Measurements from ENCODE around the gene CEP192. TPM values are rescaled to one million over a fixed set of nuclear protein-coding genes. Genes with fewer than 3 reads are reported as not detected.

Gene CEP192
- total RNA-seq, 2 donors from 2014 or later, result 17.2 to 37.3 TPM

DNA sequence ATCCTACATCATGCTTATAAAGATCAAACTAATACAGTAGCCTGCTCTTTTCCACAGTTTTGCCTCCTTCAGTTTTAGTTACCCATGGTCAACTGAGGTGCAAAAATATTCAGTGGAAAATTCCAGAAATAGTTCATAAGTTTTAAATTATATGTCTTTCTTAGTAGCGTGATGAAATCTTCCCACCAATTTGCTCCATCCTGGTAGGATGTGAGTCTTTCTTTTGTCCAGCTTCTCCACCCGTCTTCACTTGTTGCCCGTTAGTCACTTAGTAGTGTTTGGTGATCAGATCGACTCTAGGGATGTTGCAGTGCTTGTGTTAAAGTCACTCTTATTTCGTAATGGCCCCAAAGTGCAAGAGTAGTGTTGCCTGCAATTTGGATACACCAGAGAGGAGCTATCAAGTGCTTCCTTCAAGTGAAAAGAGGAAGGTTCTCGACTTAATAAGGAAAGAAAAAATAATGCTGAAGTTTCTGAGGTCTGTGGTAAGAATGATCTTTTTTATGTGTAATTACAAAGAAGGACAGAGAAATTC lies 57.0 kb downstream of the CEP192 start:
- 94% methylated on average over 6 of the region's 6 CpGs for WGBS
- intact Hi-C loops (cut with DNase I), result no loop called here
- no peak for DNase-seq (ENCODE audit: low spot score)
- H3K4me1 ChIP-seq (replicated peaks), result no peaks in the 10 kb centered on the region
- no peaks in the 10 kb centered on the region for H3K9me3 ChIP-seq
- no peak for TF ChIP-seq POLR2A (IDR thresholded peaks at IDR 0.05)
- no peak for TF ChIP-seq POLR2AphosphoS5 (IDR thresholded peaks at IDR 0.05)
- TF ChIP-seq, protein P1, sequence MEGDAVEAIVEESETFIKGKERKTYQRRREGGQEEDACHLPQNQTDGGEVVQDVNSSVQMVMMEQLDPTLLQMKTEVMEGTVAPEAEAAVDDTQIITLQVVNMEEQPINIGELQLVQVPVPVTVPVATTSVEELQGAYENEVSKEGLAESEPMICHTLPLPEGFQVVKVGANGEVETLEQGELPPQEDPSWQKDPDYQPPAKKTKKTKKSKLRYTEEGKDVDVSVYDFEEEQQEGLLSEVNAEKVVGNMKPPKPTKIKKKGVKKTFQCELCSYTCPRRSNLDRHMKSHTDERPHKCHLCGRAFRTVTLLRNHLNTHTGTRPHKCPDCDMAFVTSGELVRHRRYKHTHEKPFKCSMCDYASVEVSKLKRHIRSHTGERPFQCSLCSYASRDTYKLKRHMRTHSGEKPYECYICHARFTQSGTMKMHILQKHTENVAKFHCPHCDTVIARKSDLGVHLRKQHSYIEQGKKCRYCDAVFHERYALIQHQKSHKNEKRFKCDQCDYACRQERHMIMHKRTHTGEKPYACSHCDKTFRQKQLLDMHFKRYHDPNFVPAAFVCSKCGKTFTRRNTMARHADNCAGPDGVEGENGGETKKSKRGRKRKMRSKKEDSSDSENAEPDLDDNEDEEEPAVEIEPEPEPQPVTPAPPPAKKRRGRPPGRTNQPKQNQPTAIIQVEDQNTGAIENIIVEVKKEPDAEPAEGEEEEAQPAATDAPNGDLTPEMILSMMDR (IDR thresholded peaks at IDR 0.05), result no peak
- no peak overlapping the region for H3K27ac ChIP-seq
- H3K4me3 ChIP-seq, result no peak overlapping the region
- no peaks in the 10 kb centered on the region for H3K36me3 ChIP-seq
- H3K27me3 ChIP-seq (replicated peaks; ENCODE audit: insufficient read depth), result no peaks in the 10 kb centered on the region

DNA sequence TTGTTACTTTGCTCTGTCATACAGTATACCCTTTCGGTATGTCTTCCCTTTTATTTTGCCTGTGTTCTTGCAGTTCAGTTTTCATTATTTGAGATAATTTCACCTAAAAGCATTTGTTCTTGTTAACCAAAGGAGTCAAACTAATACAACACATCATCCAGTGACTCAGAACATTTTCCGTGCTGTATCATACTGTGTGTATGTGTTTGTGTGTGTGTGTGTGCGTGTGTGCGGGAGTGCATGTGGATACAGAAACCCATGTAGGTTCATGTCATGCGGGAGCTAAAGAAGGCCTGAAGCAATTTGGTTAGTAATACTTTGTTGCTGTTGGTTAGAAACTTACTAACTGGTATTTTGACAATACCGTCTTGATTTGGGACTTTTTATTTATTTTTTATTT lies 60.0 kb downstream of the CEP192 start:
- Histone ChIP-seq H3K36me3 (no peaks in the 10 kb centered on the region), H3K27me3 (replicated peaks; ENCODE audit: insufficient read depth) (no peaks in the 10 kb centered on the region), H3K9me3 (no peaks in the 10 kb centered on the region), H3K4me3 (no peak overlapping the region), H3K27ac (no peak overlapping the region), H3K4me1 (replicated peaks) (no peaks in the 10 kb centered on the region)
- TF ChIP-seq POLR2A (IDR thresholded peaks at IDR 0.05) (no peak), POLR2AphosphoS5 (IDR thresholded peaks at IDR 0.05) (no peak)
- TF ChIP-seq, protein P1 (IDR thresholded peaks at IDR 0.05), result no peak
- no peak for DNase-seq (ENCODE audit: low spot score)
- intact Hi-C loops (cut with DNase I), result no loop called here
- WGBS, result 98% methylated on average over 6 of the region's 6 CpGs

DNA sequence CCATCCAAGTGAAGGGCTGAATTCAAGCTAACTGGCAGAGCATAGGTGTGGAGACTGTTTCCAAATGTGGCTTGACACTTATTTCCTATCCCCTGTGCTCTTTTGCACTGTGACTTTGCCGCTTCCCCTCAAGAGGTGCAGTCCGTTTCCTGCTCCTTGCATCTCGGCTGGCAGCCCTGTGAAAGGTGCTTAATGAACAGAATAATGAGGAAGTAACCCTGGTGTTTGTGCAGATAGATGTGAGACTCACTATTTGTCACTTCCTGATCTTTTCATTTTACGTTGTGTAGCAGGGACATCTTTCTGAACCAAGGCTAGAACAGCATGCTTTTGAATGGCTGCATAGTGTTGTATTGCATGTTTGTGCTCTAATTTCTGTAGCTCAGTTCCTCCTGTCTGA lies 60.8 kb downstream of the CEP192 start:
- no peak for DNase-seq (ENCODE audit: low spot score)
- H3K27me3 ChIP-seq (replicated peaks; ENCODE audit: insufficient read depth), result no peaks in the 10 kb centered on the region
- TF ChIP-seq POLR2AphosphoS5 (IDR thresholded peaks at IDR 0.05) (no peak), POLR2A (IDR thresholded peaks at IDR 0.05) (no peak)
- TF ChIP-seq, protein P1 (IDR thresholded peaks at IDR 0.05), result no peak
- no peaks in the 10 kb centered on the region for H3K9me3 ChIP-seq
- H3K36me3 ChIP-seq, result no peaks in the 10 kb centered on the region
- no peaks in the 10 kb centered on the region for H3K4me1 ChIP-seq (replicated peaks)
- no peak overlapping the region for H3K4me3 ChIP-seq
- H3K27ac ChIP-seq, result no peak overlapping the region
- intact Hi-C loops (cut with DNase I), result no loop called here
- 79% methylated on average over 4 of the region's 4 CpGs for WGBS

DNA sequence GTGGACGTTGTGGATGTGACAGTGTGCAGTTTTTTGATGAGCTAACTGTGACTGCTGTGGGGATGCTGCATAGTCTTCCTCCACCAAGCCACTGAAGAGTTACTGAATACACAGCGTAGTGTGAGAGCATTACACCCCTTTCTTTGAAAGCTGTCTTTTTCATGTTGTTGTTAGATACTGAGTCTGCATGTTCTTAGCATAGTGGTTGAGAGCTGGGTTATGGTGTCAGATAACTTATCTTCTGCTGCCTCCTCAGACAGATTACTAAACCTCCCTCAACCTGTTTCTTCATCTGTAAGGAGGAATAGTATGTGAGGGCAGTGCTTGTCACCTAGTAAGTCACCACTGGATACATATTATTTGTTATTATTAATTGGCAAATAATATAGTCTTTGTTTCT lies 63.2 kb downstream of the CEP192 start:
- Histone ChIP-seq H3K4me1 (replicated peaks) (no peaks in the 10 kb centered on the region), H3K9me3 (no peaks in the 10 kb centered on the region), H3K27ac (no peak overlapping the region), H3K36me3 (no peaks in the 10 kb centered on the region), H3K27me3 (replicated peaks; ENCODE audit: insufficient read depth) (no peaks in the 10 kb centered on the region), H3K4me3 (no peak overlapping the region)
- TF ChIP-seq POLR2A (IDR thresholded peaks at IDR 0.05) (no peak), POLR2AphosphoS5 (IDR thresholded peaks at IDR 0.05) (no peak)
- TF ChIP-seq, protein P1 (IDR thresholded peaks at IDR 0.05), result no peak
- no peak for DNase-seq (ENCODE audit: low spot score)
- 91% methylated on average over 2 of the region's 2 CpGs for WGBS
- intact Hi-C loops (cut with DNase I), result no loop called here

DNA sequence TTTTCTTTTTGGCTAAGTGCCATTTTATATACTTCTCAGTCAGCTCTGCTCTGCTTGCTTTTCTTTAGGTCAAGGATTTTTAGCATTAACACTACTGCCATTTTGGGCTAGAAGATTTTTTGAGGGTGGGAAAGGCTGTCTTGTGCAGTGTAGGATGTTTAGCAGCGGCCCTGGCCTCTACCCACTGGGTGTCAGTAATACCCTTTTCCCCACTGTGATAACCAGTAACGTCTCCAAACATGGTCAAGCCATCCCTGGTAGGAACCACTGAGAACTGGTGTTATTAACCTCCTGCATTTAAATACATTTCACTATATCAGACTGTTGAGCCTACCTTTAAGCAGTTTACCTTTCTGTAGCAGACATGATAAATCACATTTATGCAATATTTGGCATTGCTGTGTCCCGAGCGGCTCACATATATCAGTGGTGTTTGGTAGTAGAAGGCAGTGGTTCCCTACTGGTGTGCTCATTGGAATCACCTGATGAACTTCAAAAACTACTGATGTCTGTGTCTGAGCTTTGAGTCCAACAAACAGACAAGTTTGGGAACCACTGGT lies 70.5 kb downstream of the CEP192 start:
- TF ChIP-seq POLR2AphosphoS5 (IDR thresholded peaks at IDR 0.05) (no peak), POLR2A (IDR thresholded peaks at IDR 0.05) (no peak)
- TF ChIP-seq, protein P1 (IDR thresholded peaks at IDR 0.05), result no peak
- no peaks in the 10 kb centered on the region for H3K9me3 ChIP-seq
- H3K27me3 ChIP-seq (replicated peaks; ENCODE audit: insufficient read depth), result no peaks in the 10 kb centered on the region
- no peak overlapping the region for H3K27ac ChIP-seq
- intact Hi-C loops (cut with DNase I), result no loop called here
- H3K36me3 ChIP-seq, result no peaks in the 10 kb centered on the region
- no peak overlapping the region for H3K4me3 ChIP-seq
- 90% methylated on average over 4 of the region's 4 CpGs for WGBS
- no peaks in the 10 kb centered on the region for H3K4me1 ChIP-seq (replicated peaks)
- no peak for DNase-seq (ENCODE audit: low spot score)
